Kidney epithelial cell (primary cell): ENCODE measurements around the gene EPRS1. TPM values are rescaled to one million over a fixed set of nuclear protein-coding genes. Genes with fewer than 3 reads are reported as not detected.
"Not testable (repeated sequence)": the region's sequence is repeated elsewhere in the genome, so short reads cannot be mapped to it uniquely, and the experiment has no call there.

Experiments used
- DNase-seq: peaks from one replicate; pipeline ENCODE4 v3.0.0-alpha.2; 2010; ENCODE audit warnings: low read depth
- H3K27me3 ChIP-seq: 2 replicates; pipeline ENCODE4 v1.6.0; 2011; ENCODE audit warnings: low read length; ENCODE audit not compliant: control insufficient read depth, insufficient read depth
- H3K36me3 ChIP-seq: 2 replicates; pipeline ENCODE4 v1.5.1; 2011; ENCODE audit warnings: low read length; ENCODE audit not compliant: control insufficient read depth, insufficient read depth
- H3K4me3 ChIP-seq: 2 replicates; pipeline ENCODE4 v1.5.1; 2011; ENCODE audit warnings: low read depth, mild to moderate bottlenecking, control low read depth, low read length
- CTCF ChIP-seq: IDR thresholded peaks from 2 replicates; pipeline ENCODE4 v1.5.1; 2011; ENCODE audit warnings: mild to moderate bottlenecking, moderate library complexity, low read length, control low read depth, inconsistent platforms; ENCODE audit not compliant: insufficient read depth, poor library complexity, severe bottlenecking
- total RNA-seq: library from RNA; depleted of rRNA; stranded (reverse); fragments of >200 nt; gene quantifications from 2 replicates; pipeline ENCODE4 v1.2.3, GENCODE V29; 2015

The EPRS1 gene
- total RNA-seq, 1 donor from 2014 or later = 113 TPM

DNA sequence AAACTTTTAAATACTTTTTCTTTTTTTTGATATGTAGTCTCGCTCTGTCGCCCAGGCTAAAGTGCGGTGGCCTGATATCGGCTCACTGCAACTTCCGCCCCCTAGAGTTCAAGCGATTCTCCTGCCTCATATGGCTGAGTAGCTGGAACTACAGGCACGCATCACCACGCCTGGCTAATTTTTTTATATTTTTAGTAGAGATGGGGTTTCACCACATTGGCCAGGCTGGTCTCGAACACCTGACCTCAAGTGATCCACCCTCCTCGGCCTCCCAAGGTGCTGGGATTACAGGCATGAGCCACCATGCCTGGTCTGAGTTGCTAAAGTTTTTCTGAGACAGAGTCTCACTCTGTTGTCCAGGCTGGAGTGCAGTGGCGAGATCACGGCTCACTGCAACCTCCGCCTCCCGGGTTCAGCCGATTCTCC lies 40.0 kb upstream of the EPRS1 start:
- peak; percentile 6 for TF ChIP-seq CTCF
- not testable (repeated sequence) for DNase-seq, H3K36me3 ChIP-seq, H3K4me3 ChIP-seq, H3K27me3 ChIP-seq

- DNase-seq = no peak
- no peak for TF ChIP-seq CTCF
- Histone ChIP-seq H3K4me3 (no peak overlapping the region), H3K36me3 (no peaks in the 10 kb centered on the region), H3K27me3 (no peaks in the 10 kb centered on the region)
These were observed 38.2 kb upstream of the EPRS1 start for GRCh38 chr1:220084460-220084859.

GRCh38 chr1:220077887-220078286 lies 31.6 kb upstream of the EPRS1 start:
- no peak for TF ChIP-seq CTCF
- Histone ChIP-seq H3K27me3 (no peaks in the 10 kb centered on the region), H3K36me3 (peaks cover 1% of the 10 kb centered on the region), H3K4me3 (no peak overlapping the region)
- no peak for DNase-seq

DNA sequence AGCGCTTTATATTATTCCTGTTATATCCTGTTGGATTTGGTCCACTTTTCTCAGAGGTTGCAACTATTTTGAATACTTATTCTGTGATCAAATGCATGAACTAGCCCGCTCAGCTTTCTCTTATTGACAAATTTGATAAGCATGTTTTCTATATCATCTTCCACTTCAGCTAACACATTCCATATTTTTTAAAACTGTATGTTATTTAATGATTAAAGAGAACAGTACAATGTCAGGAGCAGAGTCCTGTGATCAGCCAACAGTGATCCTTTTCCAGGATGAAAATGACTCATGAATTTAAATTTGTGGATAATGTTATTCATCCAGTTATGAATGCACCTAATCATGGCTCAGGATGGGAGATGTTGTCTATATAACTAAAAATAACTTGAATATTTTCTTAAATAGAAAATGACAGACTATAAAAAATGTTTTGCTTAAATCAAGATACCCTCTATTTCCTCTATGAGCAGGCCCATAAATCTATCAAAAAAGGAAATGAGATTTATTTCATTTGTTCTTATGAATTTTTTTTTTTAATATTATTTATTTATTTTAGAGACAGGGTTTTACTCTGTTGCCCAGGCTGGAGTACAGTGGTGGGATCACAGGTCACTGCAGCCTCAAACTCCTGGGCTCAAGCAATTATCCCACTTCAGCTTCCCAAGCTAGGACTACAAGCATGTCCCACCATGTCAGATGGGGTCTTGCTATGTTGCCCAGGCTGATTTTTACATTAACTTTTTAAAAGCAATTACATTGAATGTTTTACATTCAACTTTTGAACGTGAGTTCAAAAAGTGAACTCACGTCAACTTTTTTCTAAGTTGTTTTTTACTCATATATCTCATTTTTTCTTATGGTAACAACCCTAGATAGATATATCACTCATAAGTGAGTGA lies 30.8 kb upstream of the EPRS1 start:
- Histone ChIP-seq H3K36me3 (peaks cover 1% of the 10 kb centered on the region), H3K4me3 (no peak overlapping the region), H3K27me3 (no peaks in the 10 kb centered on the region)
- no peak for DNase-seq
- no peak for TF ChIP-seq CTCF

DNA sequence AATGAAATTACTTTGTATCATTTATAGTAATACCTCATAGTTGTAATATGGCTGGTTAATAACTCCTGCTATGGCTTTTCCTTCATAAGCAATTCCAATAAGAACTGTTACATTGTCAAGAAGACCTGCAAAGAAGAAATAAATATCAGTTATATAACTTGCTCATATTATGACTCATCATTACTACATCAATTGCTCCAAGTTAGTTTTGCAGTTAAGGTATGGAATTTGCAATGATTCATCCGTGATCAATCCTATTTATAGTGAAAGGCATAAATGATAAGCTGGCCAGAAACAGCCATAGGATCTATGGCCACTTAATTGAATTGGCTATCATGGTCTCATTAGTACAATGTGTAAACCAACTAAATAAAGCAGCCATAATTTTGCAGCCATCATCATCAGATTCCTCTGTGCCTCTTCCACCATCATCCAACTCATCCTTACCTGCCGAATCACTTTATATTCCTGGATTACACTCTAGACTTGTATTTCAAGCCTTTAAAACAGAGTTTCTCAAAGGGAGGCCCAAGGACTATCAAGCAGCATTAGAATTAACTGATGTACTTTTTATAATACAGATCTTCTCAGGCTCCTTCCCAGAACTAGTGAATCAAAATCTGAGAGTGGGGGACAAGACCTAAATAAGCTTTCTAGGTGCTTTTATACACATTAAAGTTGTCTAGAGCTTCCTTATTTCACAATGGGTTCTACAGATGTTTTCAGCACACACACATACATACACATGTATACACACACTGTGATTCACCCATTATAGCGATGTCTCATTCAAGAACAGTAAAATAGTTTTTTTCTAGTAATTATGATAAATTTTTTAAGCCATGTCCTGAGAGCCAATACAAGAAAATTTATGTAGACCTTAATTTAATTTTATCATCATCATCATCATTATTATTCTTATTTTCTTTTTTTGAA lies 21.2 kb upstream of the EPRS1 start:
- H3K4me3 ChIP-seq = no peak overlapping the region
- H3K27me3 ChIP-seq = no peaks in the 10 kb centered on the region
- no peak for DNase-seq
- peaks cover 1% of the 10 kb centered on the region for H3K36me3 ChIP-seq
- TF ChIP-seq CTCF = no peak
